ENCODE results near the gene SLC35A5. TPM values are rescaled to one million over a fixed set of nuclear protein-coding genes. Genes with fewer than 3 reads are reported as not detected.

The SLC35A5 gene
- total RNA-seq, 1 donor: 58.3 TPM

- Histone ChIP-seq H3K36me3 (ENCODE audit: insufficient read depth, low read length) (peaks cover 45% of the 10 kb centered on the region), H3K27ac (ENCODE audit: low read depth, low read length) (no peak overlapping the region), H3K4me1 (ENCODE audit: insufficient read depth, low read length) (peaks cover 5% of the 10 kb centered on the region), H3K27me3 (ENCODE audit: insufficient read depth, low read length) (no peaks in the 10 kb centered on the region), H3K79me2 (ENCODE audit: insufficient read depth, low read length) (no peaks in the 10 kb centered on the region), H4K20me1 (ENCODE audit: insufficient read depth, low read length) (no peaks in the 10 kb centered on the region), H3K4me3 (ENCODE audit: insufficient read depth, low read length) (no peak overlapping the region), H3K4me2 (ENCODE audit: insufficient read depth, low read length) (no peak overlapping the region), H2AFZ (ENCODE audit: low read length) (no peak overlapping the region), H3K9me3 (ENCODE audit: low read depth, low read length) (no peaks in the 10 kb centered on the region)
- TF ChIP-seq CTCF (IDR thresholded peaks at IDR 0.05; ENCODE audit: extremely low read depth, low read depth, low read length): no peak
- DNase-seq (ENCODE audit: insufficient read length, low spot score, missing footprints): no peak
Observed at GRCh38 chr3:112597945-112598344, 36.1 kb downstream of the SLC35A5 start.

GRCh38 chr3:112598731-112599130 lies 36.9 kb downstream of the SLC35A5 start:
- no peaks in the 10 kb centered on the region for H4K20me1 ChIP-seq (ENCODE audit: insufficient read depth, low read length)
- no peak overlapping the region for H3K4me3 ChIP-seq (ENCODE audit: insufficient read depth, low read length)
- no peaks in the 10 kb centered on the region for H3K27me3 ChIP-seq (ENCODE audit: insufficient read depth, low read length)
- TF ChIP-seq CTCF (IDR thresholded peaks at IDR 0.05; ENCODE audit: extremely low read depth, low read depth, low read length): no peak
- H3K9me3 ChIP-seq (ENCODE audit: low read depth, low read length): no peaks in the 10 kb centered on the region
- no peaks in the 10 kb centered on the region for H3K79me2 ChIP-seq (ENCODE audit: insufficient read depth, low read length)
- DNase-seq (ENCODE audit: insufficient read length, low spot score, missing footprints): no peak
- peaks cover 10% of the 10 kb centered on the region for H3K4me1 ChIP-seq (ENCODE audit: insufficient read depth, low read length)
- no peak overlapping the region for H3K4me2 ChIP-seq (ENCODE audit: insufficient read depth, low read length)
- H2AFZ ChIP-seq (ENCODE audit: low read length): no peak overlapping the region
- peak overlapping the region; percentile 11 for H3K27ac ChIP-seq (ENCODE audit: low read depth, low read length)
- peaks cover 50% of the 10 kb centered on the region for H3K36me3 ChIP-seq (ENCODE audit: insufficient read depth, low read length)

GRCh38 chr3:112602217-112602838 lies 40.5 kb downstream of the SLC35A5 start:
- H3K79me2 ChIP-seq (ENCODE audit: insufficient read depth, low read length): no peaks in the 10 kb centered on the region
- no peak for DNase-seq (ENCODE audit: insufficient read length, low spot score, missing footprints)
- no peak overlapping the region for H3K4me2 ChIP-seq (ENCODE audit: insufficient read depth, low read length)
- no peak for TF ChIP-seq CTCF (IDR thresholded peaks at IDR 0.05; ENCODE audit: extremely low read depth, low read depth, low read length)
- peaks cover 77% of the 10 kb centered on the region for H3K36me3 ChIP-seq (ENCODE audit: insufficient read depth, low read length)
- no peak overlapping the region for H3K4me3 ChIP-seq (ENCODE audit: insufficient read depth, low read length)
- H4K20me1 ChIP-seq (ENCODE audit: insufficient read depth, low read length): no peaks in the 10 kb centered on the region
- no peak overlapping the region for H3K27ac ChIP-seq (ENCODE audit: low read depth, low read length)
- peaks cover 31% of the 10 kb centered on the region for H3K4me1 ChIP-seq (ENCODE audit: insufficient read depth, low read length)
- H3K27me3 ChIP-seq (ENCODE audit: insufficient read depth, low read length): no peaks in the 10 kb centered on the region
- no peak overlapping the region for H2AFZ ChIP-seq (ENCODE audit: low read length)
- H3K9me3 ChIP-seq (ENCODE audit: low read depth, low read length): no peaks in the 10 kb centered on the region

GRCh38 chr3:112604536-112604935 lies 42.7 kb downstream of the SLC35A5 start:
- no peak for DNase-seq (ENCODE audit: insufficient read length, low spot score, missing footprints)
- H3K9me3 ChIP-seq (ENCODE audit: low read depth, low read length): no peaks in the 10 kb centered on the region
- TF ChIP-seq CTCF (IDR thresholded peaks at IDR 0.05; ENCODE audit: extremely low read depth, low read depth, low read length): no peak
- no peaks in the 10 kb centered on the region for H3K27me3 ChIP-seq (ENCODE audit: insufficient read depth, low read length)
- no peaks in the 10 kb centered on the region for H4K20me1 ChIP-seq (ENCODE audit: insufficient read depth, low read length)
- H3K4me3 ChIP-seq (ENCODE audit: insufficient read depth, low read length): no peak overlapping the region
- no peaks in the 10 kb centered on the region for H3K79me2 ChIP-seq (ENCODE audit: insufficient read depth, low read length)
- peaks cover 34% of the 10 kb centered on the region for H3K4me1 ChIP-seq (ENCODE audit: insufficient read depth, low read length)
- peak overlapping the region; percentile 97 for H3K27ac ChIP-seq (ENCODE audit: low read depth, low read length)
- H3K4me2 ChIP-seq (ENCODE audit: insufficient read depth, low read length): peak overlapping the region; percentile 57
- H3K36me3 ChIP-seq (ENCODE audit: insufficient read depth, low read length): peaks cover 85% of the 10 kb centered on the region
- no peak overlapping the region for H2AFZ ChIP-seq (ENCODE audit: low read length)
